Activated naive CD8-positive, alpha-beta T cell treated with anti-CD3 and anti-CD28 coated beads, Interleukin-2, amount 10 ng/mL, durations not matched to agents 7 days and 5 days (primary cell): Measurements from ENCODE around the gene PDZRN3. TPM values are rescaled to one million over a fixed set of nuclear protein-coding genes. Genes with fewer than 3 reads are reported as not detected.

Experiments
- ATAC-seq: fragments of 150-1000 bp; cut with Tn5 transposase; one replicate; pipeline ENCODE4 v1.10.0; 2021; ENCODE audit warnings: low read depth, moderate library complexity
- POLR2A ChIA-PET: fragments of 350-600 bp; sonication (Branson Sonifier 250); formaldehyde crosslinking; loops from one replicate; lab custom pipeline; 2021; ENCODE audit warnings: antibody characterized with exemption; lab: Charles Lee
- DNase-seq: peaks from one replicate; pipeline ENCODE4 v3.0.0; 2021
- H3K27ac Mint-ChIP-seq: one replicate; pipeline ENCODE4 v1.8.0; 2022; ENCODE audit warnings: mild to moderate bottlenecking, mixed read lengths
- H3K27me3 Mint-ChIP-seq: one replicate; pipeline ENCODE4 v1.8.0; 2022; ENCODE audit warnings: mild to moderate bottlenecking, moderate library complexity, mixed read lengths
- H3K36me3 Mint-ChIP-seq: one replicate; pipeline ENCODE4 v1.8.0; 2021; ENCODE audit warnings: mild to moderate bottlenecking, mixed read lengths
- H3K4me1 Mint-ChIP-seq: one replicate; pipeline ENCODE4 v1.8.0; 2021; ENCODE audit warnings: mixed read lengths
- H3K4me3 Mint-ChIP-seq: one replicate; pipeline ENCODE4 v1.8.0; 2022; ENCODE audit warnings: mild to moderate bottlenecking, moderate library complexity, mixed read lengths
- H3K9me3 Mint-ChIP-seq: one replicate; pipeline ENCODE4 v1.8.0; 2021; ENCODE audit warnings: mixed read lengths
- total RNA-seq, 2 experiments: library from RNA; stranded (reverse); gene quantifications; one replicate each; pipeline ENCODE4 v1.2.3, GENCODE V29; 2021

PDZRN3 gene
- total RNA-seq, 2 experiments from 2014 or later, result not detected

DNA sequence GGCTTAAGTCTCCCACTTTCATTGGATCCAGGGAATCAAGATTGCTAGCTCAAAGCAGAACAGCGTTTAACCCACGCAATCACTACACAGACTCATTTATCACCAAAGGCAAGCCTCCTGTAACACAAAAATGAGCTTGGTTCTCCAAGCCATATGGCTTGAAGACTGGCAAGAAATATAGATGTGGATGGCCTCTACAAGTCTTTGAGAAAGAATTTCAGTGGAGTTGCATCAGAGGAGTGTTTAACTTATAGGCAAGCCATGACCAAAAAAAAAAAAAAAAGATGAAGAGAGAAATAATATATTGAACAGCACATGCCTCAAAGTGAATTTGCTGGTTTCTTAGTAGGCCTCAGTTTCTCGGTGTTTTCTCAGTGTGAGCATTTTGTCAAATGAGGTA, 27.3 kb downstream of the PDZRN3 start:
- H3K27ac Mint-ChIP-seq, result no peak overlapping the region
- ATAC-seq (no peak), DNase-seq (no peak)
- H3K4me1 Mint-ChIP-seq, result no peaks in the 10 kb centered on the region
- POLR2A ChIA-PET, result no interaction called here
- H3K9me3 Mint-ChIP-seq, result no peaks in the 10 kb centered on the region
- H3K36me3 Mint-ChIP-seq, result no peaks in the 10 kb centered on the region
- no peaks in the 10 kb centered on the region for H3K27me3 Mint-ChIP-seq
- no peak overlapping the region for H3K4me3 Mint-ChIP-seq

DNA sequence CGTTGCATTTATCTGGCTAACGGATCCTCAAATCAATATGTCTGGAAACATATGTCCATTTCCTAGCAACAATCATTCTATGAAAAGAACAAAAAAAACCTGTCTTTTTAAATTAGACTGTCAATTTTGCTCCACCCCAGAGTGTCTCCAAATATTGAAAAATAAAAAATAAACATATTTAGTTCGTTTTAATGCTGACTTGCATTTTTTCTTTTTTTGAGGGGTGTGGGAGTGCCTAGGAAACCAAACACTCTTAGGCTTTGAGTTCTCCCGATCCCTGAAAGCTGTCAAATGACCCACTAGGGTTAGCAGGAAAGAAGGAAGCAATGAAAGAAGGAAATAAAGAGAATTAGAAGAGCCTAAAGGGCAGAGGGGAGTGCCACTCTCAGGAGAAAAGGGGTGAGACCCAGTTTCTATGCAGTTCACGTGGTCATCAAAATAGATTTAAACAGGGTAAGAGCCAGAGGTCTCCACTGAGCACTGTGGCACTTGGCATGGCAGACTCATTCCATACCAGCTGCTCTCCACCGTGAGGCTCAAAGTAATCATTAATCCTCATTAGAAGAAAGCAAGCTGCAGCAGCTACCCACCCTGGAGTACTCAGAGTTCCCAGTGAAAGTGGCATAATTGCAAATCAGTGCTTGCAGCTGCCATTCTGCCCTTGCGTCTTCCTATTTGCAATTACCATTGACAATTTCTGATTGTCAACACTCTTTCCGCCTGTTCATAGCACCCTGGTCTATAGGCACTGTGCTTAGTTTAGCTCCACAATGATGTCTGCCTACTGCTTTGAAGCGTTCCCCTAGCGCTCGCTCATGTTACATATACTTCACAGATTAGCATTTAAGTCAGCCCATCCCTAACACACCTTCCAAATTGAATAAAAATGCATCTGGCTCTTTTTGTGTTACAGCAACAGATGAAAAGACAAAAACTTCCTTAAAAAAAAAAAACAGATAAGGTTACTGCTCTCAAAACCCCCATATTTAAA, 32.3 kb downstream of the PDZRN3 start:
- Mint-ChIP-seq H3K4me1 (no peaks in the 10 kb centered on the region), H3K27ac (no peak overlapping the region), H3K4me3 (no peak overlapping the region), H3K36me3 (no peaks in the 10 kb centered on the region), H3K9me3 (no peaks in the 10 kb centered on the region), H3K27me3 (no peaks in the 10 kb centered on the region)
- DNase-seq, result no peak
- ATAC-seq, result no peak
- POLR2A ChIA-PET, result no interaction called here

DNA sequence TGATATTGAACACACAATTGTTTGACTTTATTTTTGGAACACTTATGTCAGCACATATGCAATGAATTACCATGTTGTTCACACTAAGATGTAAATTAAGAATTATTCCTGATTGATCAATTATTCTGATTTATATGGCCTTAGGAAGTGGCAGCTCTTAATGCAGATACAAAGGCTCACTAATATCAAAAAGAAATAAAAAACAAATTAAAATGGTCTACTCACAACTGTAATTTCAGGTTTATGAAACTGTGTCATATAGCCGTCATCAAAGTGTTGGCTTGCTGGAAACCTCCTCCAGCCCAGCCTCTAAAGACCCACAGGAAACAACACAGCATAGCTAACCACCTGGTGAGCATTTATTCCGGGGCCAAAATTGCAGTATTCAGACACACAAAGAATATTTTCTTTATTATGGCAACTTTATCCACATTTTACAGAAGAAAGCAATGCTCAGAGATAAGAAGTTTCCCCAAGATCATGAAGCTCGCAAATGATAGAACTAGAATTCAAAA, 33.4 kb downstream of the PDZRN3 start:
- Mint-ChIP-seq H3K4me1 (no peaks in the 10 kb centered on the region), H3K36me3 (no peaks in the 10 kb centered on the region), H3K27me3 (no peaks in the 10 kb centered on the region), H3K4me3 (no peak overlapping the region), H3K9me3 (no peaks in the 10 kb centered on the region), H3K27ac (no peak overlapping the region)
- DNase-seq (no peak), ATAC-seq (no peak)
- POLR2A ChIA-PET, result no interaction called here

DNA sequence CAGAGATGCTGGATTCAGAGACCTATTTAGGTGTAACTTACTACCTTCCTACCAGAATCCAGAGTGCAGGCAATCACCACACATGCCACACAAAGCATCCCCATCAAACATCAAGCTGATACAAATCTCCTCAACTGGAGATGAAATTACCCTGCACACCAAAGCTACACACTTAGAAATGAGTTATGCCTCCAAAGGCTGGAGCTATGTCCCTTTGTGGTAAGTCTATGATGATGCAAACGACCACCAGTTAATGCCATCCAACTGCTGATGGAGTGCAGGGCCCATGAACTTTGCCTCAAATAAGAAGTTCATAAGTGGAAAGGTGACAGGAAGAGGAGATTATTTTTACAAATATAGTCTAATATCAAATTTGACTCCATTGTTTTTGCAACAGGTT, 38.1 kb downstream of the PDZRN3 start:
- H3K4me1 Mint-ChIP-seq, result no peaks in the 10 kb centered on the region
- H3K4me3 Mint-ChIP-seq, result no peak overlapping the region
- POLR2A ChIA-PET, result no interaction called here
- H3K36me3 Mint-ChIP-seq, result no peaks in the 10 kb centered on the region
- H3K27ac Mint-ChIP-seq, result no peak overlapping the region
- no peaks in the 10 kb centered on the region for H3K27me3 Mint-ChIP-seq
- no peak for ATAC-seq
- DNase-seq, result no peak
- H3K9me3 Mint-ChIP-seq, result no peaks in the 10 kb centered on the region

DNA sequence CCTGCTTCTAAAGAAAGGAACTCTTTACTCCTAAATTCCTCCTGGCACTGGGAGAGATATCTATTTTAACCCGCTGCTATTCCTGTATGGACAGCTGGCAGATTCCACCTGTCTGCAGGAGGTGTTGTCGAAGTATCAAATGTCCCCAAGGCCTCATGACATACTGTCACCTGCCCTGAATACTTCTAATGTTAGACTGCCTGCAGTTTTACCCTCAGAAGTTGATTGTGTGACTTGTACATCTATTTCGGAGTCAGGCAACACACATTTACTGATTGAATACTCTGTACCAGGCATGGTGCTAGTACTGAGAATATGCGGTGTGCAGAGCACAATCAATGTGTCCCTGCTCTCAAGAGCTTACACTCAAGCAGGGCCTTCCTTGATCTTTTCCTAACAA, 38.6 kb downstream of the PDZRN3 start:
- Mint-ChIP-seq H3K9me3 (no peaks in the 10 kb centered on the region), H3K27ac (no peak overlapping the region), H3K4me1 (no peaks in the 10 kb centered on the region), H3K36me3 (no peaks in the 10 kb centered on the region), H3K27me3 (no peaks in the 10 kb centered on the region), H3K4me3 (no peak overlapping the region)
- no peak for ATAC-seq
- POLR2A ChIA-PET, result no interaction called here
- DNase-seq, result no peak

DNA sequence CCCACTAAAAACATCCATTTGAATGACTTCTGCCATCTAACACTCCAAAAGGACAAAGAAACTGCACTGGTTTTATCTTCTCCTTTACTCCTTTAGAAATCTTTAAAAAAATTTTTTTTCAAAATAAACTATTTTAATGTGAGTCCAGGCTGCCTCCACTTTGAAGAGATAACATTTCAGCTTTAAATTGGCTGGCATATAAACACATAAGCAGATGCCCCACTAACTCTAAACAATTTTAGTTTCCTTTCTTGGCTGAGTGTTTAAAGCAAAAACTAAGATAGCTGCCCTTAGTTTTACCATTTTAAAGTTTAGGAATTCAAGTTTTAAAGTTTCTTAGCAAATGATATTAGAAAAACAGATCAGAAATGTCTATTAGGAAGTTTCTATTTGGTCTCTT, 39.9 kb downstream of the PDZRN3 start:
- no peak overlapping the region for H3K4me3 Mint-ChIP-seq
- H3K9me3 Mint-ChIP-seq, result no peaks in the 10 kb centered on the region
- H3K27me3 Mint-ChIP-seq, result no peaks in the 10 kb centered on the region
- no peaks in the 10 kb centered on the region for H3K4me1 Mint-ChIP-seq
- no peak overlapping the region for H3K27ac Mint-ChIP-seq
- no peak for ATAC-seq
- POLR2A ChIA-PET, result no interaction called here
- no peaks in the 10 kb centered on the region for H3K36me3 Mint-ChIP-seq
- no peak for DNase-seq

DNA sequence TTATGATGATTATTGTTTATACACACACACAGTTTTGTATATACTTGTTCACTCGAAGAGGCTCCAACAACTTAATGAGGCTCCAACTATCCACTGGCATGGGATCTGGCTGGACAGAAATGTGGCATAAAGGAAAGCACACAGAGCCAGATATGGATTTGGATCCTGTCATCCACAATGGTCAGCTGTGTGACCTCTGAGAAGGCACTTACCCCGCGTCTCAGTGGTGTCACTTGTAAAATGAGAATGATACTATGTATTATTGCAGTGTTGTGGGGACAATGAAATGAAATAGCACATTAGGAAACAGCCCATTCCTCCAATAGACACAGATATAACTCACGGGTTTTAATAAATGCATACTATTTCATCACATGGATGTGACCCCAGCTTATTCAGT, 42.2 kb downstream of the PDZRN3 start:
- H3K27me3 Mint-ChIP-seq, result no peaks in the 10 kb centered on the region
- no peak overlapping the region for H3K4me3 Mint-ChIP-seq
- POLR2A ChIA-PET, result no interaction called here
- no peak for DNase-seq
- H3K36me3 Mint-ChIP-seq, result no peaks in the 10 kb centered on the region
- H3K9me3 Mint-ChIP-seq, result peaks cover 3% of the 10 kb centered on the region
- no peak overlapping the region for H3K27ac Mint-ChIP-seq
- ATAC-seq, result no peak
- no peaks in the 10 kb centered on the region for H3K4me1 Mint-ChIP-seq

DNA sequence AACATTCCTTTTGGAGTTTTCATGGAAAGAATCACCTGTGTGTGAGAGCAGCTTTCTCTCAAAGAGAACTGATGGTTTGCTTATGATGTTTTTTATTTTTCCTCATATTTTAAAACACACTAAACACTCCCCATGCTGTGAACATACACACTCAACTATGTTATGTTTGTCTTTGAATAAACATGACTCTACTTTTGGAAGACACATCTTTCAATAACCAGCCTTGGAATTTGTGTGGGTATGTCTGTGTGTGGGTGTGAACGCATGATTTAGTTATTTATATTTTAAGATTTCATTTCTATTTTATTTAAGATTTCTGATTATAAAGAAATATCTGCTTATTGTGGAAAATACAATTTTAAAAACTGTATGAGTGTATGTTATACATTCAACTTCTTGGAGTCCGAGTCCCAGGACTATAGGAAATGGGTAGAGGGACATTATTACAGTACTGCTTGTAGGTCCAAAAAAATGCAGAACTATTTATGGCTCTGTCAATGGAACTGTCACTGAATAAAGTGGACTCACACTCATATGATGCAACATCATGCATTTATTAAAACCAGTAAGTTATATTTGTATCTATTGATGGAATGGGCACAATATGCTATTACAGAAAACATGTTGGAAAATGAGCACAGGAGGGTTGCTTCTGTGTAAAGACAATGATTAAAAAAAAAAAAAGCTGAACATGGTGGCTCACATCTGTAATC, 43.5 kb downstream of the PDZRN3 start:
- Mint-ChIP-seq H3K9me3 (peaks cover 3% of the 10 kb centered on the region), H3K27me3 (no peaks in the 10 kb centered on the region), H3K27ac (no peak overlapping the region), H3K4me3 (no peak overlapping the region), H3K4me1 (no peaks in the 10 kb centered on the region), H3K36me3 (no peaks in the 10 kb centered on the region)
- POLR2A ChIA-PET, result no interaction called here
- ATAC-seq (no peak), DNase-seq (no peak)

DNA sequence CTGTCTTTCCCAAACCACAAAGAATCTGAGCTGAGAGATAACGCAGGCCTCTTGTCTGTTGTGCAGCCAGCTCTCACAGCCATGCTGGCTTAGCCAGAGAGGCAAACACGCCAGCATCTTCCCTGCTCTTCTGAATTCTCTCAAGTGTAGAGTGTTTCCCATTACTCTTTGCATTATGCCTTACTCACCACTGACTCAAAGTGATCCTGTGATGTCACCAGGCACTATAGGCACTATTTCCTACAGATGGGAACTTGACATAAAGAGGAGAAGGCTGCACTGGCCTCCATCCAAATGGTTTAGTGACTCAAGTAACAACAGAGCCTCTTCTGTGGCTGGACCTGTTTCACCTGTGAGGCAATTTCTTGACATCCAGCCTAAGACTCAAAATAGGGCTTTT, 44.4 kb downstream of the PDZRN3 start:
- H3K4me1 Mint-ChIP-seq, result no peaks in the 10 kb centered on the region
- POLR2A ChIA-PET, result no interaction called here
- ATAC-seq, result no peak
- no peak overlapping the region for H3K4me3 Mint-ChIP-seq
- no peak overlapping the region for H3K27ac Mint-ChIP-seq
- H3K27me3 Mint-ChIP-seq, result no peaks in the 10 kb centered on the region
- H3K36me3 Mint-ChIP-seq, result no peaks in the 10 kb centered on the region
- H3K9me3 Mint-ChIP-seq, result peaks cover 3% of the 10 kb centered on the region
- no peak for DNase-seq

DNA sequence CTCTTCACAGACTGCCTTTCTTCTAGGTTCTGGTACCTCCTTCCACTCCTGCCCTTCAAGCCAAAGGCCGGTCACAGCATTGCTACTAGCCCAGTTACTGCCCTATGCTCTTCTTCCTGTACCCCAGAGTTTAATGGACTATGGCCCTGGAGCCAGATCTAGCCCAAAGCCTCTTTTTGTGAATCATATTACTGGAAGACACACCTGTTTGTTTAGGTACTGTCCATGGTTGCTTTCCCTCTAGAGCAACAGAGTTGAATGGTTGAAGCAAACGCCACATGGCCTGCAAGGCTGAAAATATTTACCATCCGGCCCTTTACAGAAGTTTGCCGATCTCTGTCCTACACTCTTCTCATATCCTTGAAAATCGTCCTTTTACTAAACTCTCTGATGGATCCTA, 47.0 kb downstream of the PDZRN3 start:
- no peak overlapping the region for H3K4me3 Mint-ChIP-seq
- no peak for DNase-seq
- H3K9me3 Mint-ChIP-seq, result peaks cover 3% of the 10 kb centered on the region
- no peaks in the 10 kb centered on the region for H3K4me1 Mint-ChIP-seq
- no peak overlapping the region for H3K27ac Mint-ChIP-seq
- ATAC-seq, result no peak
- no peaks in the 10 kb centered on the region for H3K27me3 Mint-ChIP-seq
- POLR2A ChIA-PET, result no interaction called here
- H3K36me3 Mint-ChIP-seq, result no peaks in the 10 kb centered on the region

DNA sequence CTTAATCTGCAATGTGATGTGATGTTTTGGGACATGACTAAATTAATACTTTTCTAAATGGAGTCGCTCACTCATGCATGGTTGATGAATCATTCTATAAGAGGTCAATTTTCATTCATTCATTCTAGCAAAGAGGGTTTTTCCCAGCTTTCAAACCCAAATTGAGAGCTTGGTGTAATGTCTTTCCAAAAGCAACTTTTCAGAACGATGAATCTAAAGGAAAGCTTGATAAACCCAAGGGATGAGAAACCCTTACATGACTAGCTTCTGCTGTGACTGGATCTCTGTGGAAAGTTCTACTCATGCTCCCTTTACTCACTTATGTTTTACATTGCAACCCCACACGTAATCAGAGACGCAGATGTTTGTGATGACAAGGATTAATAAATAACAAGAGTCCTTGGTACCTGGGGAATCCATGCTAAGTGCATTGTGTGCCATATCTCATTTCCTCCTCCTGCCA, 47.7 kb downstream of the PDZRN3 start:
- Mint-ChIP-seq H3K27ac (no peak overlapping the region), H3K9me3 (peaks cover 3% of the 10 kb centered on the region), H3K27me3 (peaks cover 4% of the 10 kb centered on the region), H3K4me1 (no peaks in the 10 kb centered on the region), H3K4me3 (no peak overlapping the region), H3K36me3 (no peaks in the 10 kb centered on the region)
- ATAC-seq (no peak), DNase-seq (no peak)
- POLR2A ChIA-PET, result no interaction called here

DNA sequence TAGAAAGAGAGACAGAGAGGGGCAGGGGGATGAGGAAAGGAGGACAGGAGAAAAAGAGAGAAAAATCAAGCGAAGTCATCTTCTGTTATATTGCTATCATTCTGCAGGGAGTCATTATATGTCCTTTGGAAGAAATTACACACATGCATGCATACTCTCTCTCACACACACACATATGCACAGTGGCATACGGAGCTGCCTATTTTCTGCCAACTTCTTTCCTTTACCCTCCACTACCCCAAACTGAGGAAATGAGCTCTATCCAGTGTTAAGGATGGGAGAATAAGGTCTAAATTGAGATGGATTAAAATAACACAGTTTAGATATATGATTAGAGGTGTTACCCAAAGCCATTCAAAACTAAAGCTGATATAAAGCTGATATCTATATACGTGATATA, 48.8 kb downstream of the PDZRN3 start:
- peaks cover 3% of the 10 kb centered on the region for H3K9me3 Mint-ChIP-seq
- ATAC-seq, result no peak
- H3K4me1 Mint-ChIP-seq, result no peaks in the 10 kb centered on the region
- H3K4me3 Mint-ChIP-seq, result no peak overlapping the region
- no peak overlapping the region for H3K27ac Mint-ChIP-seq
- DNase-seq, result no peak
- POLR2A ChIA-PET, result no interaction called here
- H3K27me3 Mint-ChIP-seq, result peaks cover 12% of the 10 kb centered on the region
- no peaks in the 10 kb centered on the region for H3K36me3 Mint-ChIP-seq

DNA sequence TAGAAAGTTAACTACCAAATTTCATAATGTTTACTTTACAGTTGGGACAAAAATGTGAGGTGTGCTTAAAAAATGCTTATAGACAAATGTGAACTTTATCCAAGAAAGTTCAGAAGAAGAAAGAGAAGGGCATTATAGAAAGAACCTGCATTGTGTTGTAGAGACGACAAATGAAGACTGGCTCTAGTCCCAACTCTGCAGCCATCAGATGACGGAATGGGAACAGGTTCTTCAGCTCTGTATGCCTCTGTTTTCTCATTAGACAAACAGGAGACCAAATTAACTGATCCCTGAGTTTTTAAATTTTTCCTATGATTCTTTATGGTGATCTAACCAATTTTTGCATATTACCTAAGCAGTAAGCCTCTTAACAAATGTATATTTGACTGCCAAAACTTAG, 49.2 kb downstream of the PDZRN3 start:
- Mint-ChIP-seq H3K36me3 (no peaks in the 10 kb centered on the region), H3K27ac (no peak overlapping the region), H3K9me3 (peaks cover 3% of the 10 kb centered on the region), H3K4me3 (no peak overlapping the region), H3K27me3 (peaks cover 16% of the 10 kb centered on the region), H3K4me1 (no peaks in the 10 kb centered on the region)
- no peak for ATAC-seq
- no peak for DNase-seq
- POLR2A ChIA-PET, result no interaction called here

DNA sequence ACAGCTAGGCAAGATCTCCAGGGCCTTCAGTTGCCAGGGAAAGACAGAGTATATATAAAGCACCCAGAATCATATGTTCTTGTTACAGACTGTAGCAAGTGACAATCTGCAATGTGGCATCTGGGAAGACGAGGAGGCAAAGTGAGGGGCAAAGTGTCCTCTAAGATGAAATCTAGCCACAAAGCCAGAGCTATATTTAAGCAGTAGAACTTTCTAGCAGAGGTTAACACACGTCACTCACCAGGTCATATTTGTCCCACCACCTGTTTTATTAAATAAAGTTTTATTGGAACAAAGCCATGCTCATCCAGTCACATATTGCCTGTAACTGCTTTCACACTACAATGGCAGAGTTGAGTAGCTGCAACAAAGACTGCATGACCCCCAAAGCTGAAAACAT, 51.5 kb downstream of the PDZRN3 start:
- Mint-ChIP-seq H3K36me3 (no peaks in the 10 kb centered on the region), H3K27me3 (peaks cover 18% of the 10 kb centered on the region), H3K4me3 (no peak overlapping the region), H3K27ac (no peak overlapping the region), H3K9me3 (peaks cover 3% of the 10 kb centered on the region), H3K4me1 (no peaks in the 10 kb centered on the region)
- DNase-seq (no peak), ATAC-seq (no peak)
- POLR2A ChIA-PET, result no interaction called here
